GM10847 (cell line): ENCODE data around the gene SYTL3.

Experiments used
- POLR2A ChIP-seq: IDR thresholded peaks from 2 replicates; pipeline ENCODE4 v1.6.1; 2011; ENCODE audit not compliant: insufficient read length; ENCODE audit errors: extremely low read depth

Gene SYTL3

GRCh38 chr6:158789115-158789917 is 139.5 kb downstream of the SYTL3 start:
- TF ChIP-seq POLR2A = no peak

- no peak for TF ChIP-seq POLR2A
These were observed 141.5 kb downstream of the SYTL3 start for GRCh38 chr6:158791274-158791855.

GRCh38 chr6:158793432-158793831 is 143.6 kb downstream of the SYTL3 start:
- TF ChIP-seq POLR2A = no peak

- no peak for TF ChIP-seq POLR2A
These were observed 145.7 kb downstream of the SYTL3 start for GRCh38 chr6:158795516-158795915.

- no peak for TF ChIP-seq POLR2A
These were observed 146.5 kb downstream of the SYTL3 start for GRCh38 chr6:158796353-158796752.

- no peak for TF ChIP-seq POLR2A
These were observed 147.8 kb downstream of the SYTL3 start for GRCh38 chr6:158797331-158798310.

GRCh38 chr6:158798311-158798710 is 148.5 kb downstream of the SYTL3 start:
- TF ChIP-seq POLR2A = no peak

- TF ChIP-seq POLR2A = no peak
These were observed 149.4 kb downstream of the SYTL3 start for GRCh38 chr6:158799051-158799792.

GRCh38 chr6:158801655-158802294 is 151.9 kb downstream of the SYTL3 start:
- TF ChIP-seq POLR2A = no peak

- TF ChIP-seq POLR2A = no peak
These were observed 153.9 kb downstream of the SYTL3 start for GRCh38 chr6:158803733-158804143.

GRCh38 chr6:158804207-158804606 is 154.4 kb downstream of the SYTL3 start:
- TF ChIP-seq POLR2A = no peak

GRCh38 chr6:158805698-158806377 is 156.0 kb downstream of the SYTL3 start:
- TF ChIP-seq POLR2A = no peak

GRCh38 chr6:158807515-158808441 is 157.9 kb downstream of the SYTL3 start:
- TF ChIP-seq POLR2A = no peak

GRCh38 chr6:158808442-158808833 is 158.6 kb downstream of the SYTL3 start:
- TF ChIP-seq POLR2A = no peak
